GM19035 (cell line): Measurements from ENCODE around the gene TRIM41.

Experiments used
- ATAC-seq: cut with Tn5 transposase; IDR thresholded peaks from one replicate; pipeline ENCODE4 v1.9.1; 2021; ENCODE audit not compliant: unreplicated experiment

Gene TRIM41

DNA sequence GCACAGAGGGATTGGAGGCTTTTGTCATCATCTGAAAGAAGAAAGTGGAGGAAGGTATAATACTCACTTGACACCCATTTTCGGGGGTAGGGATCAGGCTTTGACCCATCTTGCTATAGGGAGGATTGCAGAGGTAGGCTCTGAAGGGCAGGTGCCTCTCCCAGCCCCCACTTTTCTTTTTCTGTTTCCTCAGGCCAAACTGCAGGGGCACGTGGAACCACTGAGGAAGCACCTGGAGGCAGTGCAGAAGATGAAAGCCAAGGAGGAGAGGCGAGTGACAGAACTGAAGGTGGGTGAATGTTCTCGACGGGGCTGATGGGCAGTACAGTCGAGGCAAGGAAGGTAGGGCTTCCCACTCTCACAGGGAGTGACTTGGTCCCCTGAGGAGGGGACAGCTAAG is 7.5 kb downstream of the TRIM41 start:
- ATAC-seq = no peak

DNA sequence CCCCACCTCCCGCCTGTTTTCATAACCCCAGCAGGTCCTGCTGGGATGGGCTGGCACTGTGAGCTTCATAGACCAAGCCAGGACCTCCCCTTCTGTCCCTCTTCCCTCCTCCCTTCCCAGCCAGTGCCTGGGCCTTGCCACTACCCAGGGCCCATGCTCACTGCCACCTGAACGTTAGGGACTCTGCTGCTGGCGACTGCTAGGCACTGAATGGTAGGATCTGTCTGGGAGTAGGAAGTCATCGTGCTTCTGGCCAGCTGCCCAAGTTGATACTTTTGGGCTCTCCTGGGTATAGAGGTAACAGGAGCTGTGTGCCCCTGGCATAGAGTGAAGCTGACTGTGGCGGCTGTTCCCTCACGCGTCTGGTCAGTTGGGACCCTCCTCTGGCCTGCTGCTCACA is 8.4 kb downstream of the TRIM41 start:
- ATAC-seq = no peak

DNA sequence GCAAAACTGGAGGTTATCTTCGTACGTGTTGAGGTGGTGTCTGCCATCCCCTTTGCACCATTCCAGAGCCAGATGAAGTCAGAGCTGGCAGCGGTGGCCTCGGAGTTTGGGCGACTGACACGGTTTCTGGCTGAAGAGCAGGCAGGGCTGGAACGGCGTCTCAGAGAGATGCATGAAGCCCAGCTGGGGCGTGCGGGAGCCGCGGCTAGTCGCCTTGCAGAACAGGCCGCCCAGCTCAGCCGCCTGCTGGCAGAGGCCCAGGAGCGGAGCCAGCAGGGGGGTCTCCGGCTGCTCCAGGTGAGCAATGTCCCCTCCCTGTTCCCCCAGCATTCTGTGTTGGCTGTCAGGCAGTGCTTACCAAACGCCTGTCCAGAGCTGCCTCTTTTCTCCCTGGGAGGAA is 9.5 kb downstream of the TRIM41 start:
- no peak for ATAC-seq

DNA sequence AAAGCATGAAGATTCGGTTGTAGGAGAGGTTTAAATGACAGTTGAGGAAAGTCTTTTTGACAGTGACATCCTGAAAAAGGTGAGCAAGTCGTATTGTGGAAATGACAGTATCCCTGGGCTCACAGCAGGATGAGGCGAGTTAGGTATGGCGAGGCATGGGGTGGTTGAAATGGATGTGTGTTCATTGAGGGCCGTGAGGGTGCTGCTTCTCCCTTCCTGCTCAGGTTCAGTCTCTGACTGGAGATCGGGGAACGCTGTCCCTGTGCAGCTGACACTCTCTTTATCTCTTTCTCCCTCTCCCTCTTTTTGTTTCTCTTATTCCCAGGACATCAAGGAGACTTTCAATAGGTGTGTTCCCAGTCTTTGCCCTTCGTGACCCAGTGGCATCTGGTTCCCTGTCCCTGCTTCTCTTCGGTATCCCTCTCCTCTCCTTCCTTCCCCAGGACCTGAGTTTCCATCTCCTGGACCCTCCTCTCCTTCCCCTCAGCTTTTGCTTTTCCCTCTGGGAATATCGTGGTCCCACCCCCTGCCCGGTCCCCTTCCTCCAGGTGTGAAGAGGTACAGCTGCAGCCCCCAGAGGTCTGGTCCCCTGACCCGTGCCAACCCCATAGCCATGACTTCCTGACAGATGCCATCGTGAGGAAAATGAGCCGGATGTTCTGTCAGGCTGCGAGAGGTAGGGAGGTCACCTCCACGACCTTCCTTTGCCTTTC is 10.2 kb downstream of the TRIM41 start:
- ATAC-seq = no peak

DNA sequence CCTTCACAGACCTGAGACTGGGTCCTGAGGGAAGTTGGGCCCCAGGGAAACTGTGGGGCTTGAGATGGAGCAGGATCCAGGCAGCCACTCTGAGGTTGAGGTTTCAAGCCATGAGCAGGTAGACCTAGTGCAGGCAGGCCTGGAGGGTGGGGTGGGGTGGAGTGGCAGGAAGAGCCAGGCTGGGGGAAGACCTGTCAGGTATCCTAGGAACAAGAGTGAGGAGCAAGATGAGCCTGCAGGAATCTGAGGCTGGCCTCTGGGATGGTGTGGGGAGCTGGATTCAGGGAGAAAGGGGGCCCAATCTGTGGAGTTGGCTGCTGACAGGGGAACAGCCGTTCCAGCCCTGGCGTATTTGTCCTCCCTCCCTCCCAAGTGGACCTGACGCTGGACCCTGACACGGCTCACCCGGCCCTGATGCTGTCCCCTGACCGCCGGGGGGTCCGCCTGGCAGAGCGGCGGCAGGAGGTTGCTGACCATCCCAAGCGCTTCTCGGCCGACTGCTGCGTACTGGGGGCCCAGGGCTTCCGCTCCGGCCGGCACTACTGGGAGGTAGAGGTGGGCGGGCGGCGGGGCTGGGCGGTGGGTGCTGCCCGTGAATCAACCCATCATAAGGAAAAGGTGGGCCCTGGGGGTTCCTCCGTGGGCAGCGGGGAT is 10.8 kb downstream of the TRIM41 start:
- ATAC-seq = no peak

DNA sequence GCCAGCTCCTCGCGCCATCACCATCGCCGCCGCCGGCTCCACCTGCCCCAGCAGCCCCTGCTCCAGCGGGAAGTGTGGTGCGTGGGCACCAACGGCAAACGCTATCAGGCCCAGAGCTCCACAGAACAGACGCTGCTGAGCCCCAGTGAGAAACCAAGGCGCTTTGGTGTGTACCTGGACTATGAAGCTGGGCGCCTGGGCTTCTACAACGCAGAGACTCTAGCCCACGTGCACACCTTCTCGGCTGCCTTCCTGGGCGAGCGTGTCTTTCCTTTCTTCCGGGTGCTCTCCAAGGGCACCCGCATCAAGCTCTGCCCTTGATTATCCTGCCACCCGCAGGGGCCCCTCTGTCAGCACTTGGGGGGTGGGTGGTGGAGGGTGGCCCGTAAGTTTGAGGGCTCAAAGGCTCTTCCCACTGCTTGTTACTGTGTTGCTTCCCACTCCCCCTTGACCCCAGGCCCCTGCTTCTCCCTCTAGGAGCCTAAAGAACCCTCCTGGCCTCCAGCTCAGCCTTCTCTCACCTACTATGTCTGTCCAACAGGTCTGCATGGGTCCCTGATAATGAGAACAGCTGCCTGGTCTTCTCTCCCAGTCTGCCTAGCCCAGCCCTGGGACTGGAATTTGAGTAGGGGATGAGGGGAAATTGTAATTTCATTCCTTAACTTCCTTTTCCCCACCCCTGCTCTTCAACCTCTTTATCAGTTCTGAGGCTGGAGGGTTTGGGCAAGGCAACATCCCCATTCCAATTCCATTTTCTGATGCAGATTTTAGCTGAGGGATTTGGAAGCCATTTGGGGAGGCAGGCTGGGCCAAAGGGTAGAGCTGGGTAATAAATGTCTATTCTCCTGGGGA is 11.6 kb downstream of the TRIM41 start:
- ATAC-seq = no peak

DNA sequence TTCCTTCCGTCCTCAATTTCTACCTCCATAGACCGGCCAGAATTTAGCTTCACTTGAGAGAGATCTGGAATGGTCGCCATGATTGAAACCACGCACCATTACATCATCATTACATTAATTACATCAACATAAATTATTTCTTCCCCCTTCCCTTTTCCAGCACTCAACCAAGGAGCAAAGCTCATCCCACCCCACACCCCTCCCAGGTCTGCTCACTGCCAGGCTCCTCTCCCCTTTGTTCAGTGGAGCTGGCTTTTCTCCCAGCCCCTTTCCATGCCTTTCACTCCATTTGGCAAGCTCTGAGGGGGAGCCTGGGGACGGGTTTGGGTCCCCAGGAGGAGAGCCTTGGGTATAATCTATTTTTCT is 12.2 kb downstream of the TRIM41 start:
- no peak for ATAC-seq

DNA sequence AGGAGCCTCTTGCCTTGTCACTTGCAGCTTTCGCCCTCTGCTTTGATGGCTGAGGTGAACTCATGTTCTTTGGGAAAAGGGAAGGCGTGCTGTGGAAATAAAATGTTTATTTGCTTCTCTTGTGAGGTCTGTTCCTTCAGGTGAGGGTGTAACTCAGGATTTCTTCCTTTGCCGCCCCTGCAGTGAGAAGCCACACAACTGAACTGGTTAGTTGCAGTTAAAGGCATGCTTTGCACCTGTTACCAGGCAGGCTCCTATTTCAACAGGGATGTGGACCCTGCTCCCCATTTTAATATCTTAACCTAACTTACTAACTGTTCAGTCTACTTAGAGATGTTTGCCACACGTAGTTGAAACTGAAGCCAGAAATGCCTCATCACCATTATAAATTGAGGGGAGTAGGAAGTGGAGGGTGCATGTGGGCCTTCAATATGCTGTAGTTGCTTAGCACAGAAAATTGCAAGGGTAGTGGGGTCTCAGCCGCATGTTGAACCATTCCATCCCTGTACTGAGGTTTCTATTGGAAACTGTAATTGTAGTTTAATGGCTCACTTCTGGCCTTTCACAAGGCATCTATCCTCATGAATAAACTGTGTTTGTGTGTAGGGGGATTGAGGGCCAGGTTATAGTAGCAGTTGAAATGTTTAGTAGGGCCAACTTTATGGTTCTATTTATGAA is 12.7 kb downstream of the TRIM41 start:
- ATAC-seq = no peak

DNA sequence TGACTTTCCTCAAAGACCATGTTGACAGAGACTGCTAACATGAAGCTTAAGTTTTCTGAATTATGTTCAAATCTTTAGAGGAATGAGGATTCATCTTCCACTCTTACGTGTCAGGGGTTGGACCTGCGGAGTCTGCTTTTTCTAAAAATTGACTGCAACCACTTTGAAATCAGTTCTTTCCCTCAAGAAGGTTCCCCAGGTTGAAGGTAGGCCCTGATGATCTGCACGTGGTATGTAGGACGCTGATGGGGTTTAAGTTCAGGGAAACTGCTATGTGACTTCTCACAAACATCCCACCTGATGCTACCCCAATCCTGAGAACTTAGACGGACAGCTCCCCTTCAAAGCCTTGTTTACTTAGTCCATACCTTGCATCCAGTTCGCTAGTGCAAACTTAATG is 13.4 kb downstream of the TRIM41 start:
- ATAC-seq = no peak

DNA sequence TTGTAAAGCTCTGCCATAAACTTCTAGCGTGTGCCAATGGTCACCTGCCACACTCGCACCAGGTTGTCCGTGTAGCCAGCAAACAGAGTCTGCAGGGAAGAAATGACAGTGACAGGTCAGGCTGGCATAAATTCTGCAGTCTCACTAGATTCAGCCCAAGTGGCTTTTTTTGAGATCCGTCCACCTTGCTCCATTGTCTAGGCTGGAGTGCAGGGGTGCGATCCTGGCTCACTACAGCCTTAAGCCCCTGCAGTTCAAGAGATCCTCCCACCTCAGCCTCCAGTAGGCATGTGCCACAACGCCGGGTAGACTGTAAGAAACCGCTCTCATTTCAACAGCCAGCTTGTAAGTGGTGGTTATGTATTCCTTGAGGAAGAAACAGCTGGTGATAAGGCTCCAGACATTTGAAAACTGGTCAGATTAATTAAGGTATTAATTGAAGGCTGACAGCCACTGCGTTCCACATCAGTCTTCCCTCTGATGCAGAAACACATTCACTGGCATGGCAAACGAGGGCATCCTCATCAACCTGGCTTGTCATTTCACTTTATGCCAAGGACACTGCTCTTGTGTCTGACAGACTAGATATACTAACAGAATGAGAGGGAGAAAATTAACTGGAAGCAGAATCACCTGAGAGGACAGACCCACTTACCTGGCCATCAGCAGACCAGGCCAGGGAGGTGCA is 14.0 kb downstream of the TRIM41 start:
- ATAC-seq = no peak

DNA sequence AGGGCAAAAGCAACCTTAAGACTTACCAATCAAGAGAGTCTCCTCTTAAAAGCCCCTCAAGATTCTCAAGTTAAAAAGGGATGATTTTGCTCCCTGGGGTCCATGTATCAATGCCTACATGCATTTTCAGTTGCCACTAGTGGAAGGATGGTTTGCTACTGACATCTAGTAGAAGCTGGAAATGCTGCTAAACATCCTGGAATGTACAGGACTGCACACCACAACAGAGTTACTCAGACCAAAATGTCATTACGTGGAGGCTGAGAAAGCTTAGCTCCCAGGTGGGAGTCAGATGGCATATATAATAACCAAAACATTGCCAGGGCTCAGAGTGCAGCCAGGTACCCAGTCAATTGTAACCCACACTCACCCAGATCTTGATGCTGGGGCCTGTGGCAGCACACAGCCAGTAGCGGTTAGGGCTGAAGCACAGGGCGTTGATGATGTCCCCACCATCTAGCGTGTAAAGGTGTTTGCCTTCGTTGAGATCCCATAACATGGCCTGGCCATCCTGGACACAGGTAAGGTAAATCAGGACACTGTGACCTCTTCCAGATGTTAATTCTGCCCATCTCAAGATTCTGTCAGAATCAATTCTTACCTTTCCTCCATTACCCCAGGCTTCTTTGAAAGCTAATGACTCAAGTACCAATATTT is 14.8 kb downstream of the TRIM41 start:
- no peak for ATAC-seq

DNA sequence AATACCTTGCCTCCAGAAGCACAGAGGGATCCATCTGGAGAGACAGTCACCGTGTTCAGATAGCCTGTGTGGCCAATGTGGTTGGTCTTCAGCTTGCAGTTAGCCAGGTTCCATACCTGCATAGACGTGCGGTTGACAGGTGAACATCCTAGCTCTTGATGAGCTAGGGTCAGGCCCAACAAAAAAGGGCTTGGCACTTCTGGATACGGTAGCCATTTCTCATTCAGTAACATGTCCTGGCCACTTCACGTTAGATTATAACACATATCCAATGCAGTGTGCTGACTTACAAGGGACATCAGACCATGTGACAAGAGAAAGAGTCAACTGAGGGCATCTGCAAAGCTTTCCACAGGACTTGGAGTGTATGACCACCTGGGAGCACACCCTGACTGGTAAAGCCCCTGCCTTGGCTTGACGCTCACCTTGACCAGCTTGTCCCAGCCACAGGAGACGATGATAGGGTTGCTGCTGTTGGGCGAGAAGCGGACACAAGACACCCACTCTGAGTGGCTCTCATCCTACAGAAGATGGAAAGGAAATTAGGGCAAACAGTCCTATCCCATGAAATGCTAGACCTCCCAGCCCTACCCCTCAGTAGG is 16.1 kb downstream of the TRIM41 start:
- ATAC-seq = no peak

DNA sequence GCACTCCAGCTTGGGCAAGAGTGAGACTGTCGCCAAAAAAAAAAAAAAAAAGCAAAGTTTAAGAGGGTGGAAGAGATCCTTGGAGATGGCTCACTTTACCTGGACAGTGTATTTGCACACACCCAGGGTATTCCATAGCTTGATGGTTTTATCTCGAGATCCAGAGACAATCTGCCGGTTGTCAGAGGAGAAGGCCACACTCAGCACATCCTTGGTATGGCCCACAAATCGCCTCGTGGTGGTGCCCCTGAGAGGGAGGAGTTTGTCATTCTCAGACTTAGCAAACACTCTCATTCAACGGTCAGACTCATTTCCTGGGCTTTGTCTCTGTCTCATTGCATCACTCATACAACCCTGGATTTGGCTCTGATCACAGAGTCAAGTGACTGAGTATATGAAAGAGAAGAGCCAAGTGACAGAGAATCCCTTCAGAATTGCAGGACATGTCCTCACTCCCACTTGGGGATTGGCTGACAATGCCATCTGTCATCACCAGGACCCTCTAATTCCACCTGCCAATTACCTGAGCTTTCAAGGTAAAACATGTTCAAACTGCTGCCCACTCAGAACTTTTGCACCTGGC is 18.4 kb downstream of the TRIM41 start:
- ATAC-seq = no peak

DNA sequence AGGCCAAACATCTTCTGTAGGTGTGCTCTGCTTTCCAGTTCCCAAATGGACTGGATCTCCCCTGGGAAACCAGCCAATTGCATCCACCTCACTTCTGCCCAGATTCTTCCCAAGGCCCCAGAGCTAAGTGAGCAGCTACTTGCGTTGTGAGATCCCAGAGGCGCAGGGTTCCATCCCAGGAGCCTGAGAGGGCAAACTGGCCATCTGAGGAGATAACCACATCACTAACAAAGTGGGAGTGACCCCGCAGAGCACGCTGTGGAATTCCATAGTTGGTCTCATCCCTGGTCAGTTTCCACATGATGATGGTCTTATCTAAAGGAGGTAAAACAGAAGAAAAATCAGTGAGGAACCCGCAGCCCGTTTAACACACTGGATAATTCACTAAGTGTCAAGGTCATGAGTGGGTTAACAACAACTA is 19.0 kb downstream of the TRIM41 start:
- ATAC-seq = no peak

DNA sequence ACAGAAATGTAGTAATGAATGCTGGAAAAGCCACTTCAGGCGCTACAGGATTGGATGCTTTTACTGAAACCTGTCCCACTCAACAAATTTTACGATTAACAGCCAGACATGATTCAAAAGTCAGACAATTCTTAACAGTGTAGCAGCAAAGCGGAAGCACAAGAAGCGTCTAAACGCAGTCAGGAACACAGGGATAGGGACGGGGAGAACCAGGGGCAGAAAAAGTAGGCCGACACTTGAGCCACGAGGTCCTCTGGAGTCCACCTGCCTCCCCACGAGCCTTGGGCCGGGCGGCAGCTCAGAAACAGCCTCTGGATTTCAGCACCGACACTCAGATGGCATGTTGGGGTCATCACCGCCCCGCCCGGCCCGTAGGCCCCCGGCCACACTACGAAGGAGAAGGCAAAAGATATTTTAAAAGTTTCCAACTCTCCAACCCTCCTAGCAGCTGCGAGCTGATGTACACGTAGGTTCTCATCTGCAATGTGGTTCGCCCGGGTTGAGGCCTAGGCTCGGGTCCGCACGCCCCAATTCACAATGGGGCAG is 20.0 kb downstream of the TRIM41 start:
- ATAC-seq = peak; percentile 1

DNA sequence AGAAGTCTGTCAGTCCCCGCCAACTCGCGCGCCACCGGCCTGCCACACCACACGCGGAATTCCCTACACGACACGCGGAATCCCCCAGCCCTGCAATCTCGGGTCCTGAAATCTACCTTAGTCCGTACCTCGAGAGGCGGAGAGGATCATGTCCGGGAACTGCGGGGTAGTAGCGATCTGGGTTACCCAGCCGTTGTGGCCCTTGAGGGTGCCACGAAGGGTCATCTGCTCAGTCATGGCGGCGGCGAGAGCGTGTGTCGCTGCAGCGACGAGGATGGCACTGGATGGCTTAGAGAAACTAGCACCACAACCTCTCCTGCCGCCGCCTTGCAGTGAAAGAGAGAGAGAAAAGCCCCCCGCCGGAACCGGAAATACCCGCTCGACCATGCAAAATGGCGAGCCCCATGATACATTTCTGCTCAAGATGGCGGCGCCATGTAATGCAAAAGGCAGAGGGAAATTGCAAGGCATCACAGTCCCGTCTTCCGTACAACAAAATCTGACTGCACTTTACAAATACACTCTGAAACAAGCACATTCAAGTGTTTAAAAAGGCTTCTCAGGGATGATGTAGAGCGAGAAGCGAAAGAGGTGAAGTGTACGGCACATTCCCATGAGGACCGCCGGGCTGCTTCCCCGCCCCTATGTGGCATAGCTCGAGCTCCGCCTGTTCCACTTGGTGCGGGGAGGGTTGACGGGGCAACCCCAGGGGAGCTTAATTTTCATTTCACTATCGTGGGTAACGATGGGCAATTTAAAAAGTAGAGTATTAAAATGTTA is 20.7 kb downstream of the TRIM41 start, which contains the start of gene RACK1:
Gene RACK1, minus strand, starts transcription at position 343 of the 780 bp plus-strand sequence. Its CDS starts 106 bp downstream, at position 237.
- peak; percentile 61 for ATAC-seq

DNA sequence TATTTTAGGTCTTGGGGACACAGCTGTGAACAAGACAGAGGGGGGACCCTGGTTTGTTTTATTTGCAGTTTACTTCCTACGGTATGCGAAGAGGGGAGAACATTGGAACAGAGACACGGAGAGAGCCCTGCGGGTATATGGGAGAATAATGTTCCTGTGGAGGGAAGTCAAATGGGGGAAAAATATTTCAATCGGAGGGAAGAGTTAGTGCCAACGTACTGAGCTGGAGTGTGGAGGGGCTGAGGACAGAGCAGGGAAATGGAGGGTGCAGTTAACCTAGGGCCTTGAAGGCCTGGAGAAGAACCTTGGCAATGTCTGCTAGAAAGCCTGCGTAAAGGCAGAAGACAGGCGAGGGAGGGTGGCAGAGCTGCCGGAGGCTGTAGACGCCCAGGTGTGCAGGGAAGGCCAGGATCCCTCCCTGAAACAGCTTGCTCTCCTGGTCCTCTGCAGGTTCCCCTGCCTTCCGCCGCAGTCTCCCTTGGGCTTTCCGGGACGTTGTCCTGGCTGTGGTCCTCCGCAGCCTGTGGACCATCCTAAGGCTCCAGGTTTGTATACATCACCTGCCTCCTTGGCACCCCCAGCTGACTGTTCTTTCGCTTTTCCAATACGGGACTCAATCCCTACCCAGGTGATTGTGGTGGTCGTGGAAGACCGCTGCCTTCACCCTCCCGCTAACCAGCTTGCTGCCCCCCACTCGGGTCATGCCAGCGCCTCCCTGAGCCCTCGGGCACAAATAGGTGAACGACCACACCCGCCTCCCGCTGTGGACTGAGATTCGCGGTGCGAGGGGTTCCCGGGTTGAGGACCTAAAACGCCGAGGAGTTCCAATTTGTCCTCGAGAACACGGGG is 22.6 kb downstream of the TRIM41 start:
- peak; percentile 1 for ATAC-seq
